GM12892 (cell line): Measurements from ENCODE around the gene PRRT2.

ENCODE experiments used
- DNase-seq: peaks from one replicate; pipeline ENCODE4 v3.0.0; 2011; ENCODE audit not compliant: insufficient read length
- FAIRE-seq: peaks from 2 replicates; lab custom pipeline; 2011; peaks lifted over from hg19 to GRCh38; lab: Jason Lieb, UNC
- POLR2A ChIP-seq: IDR thresholded peaks from 2 replicates; pipeline ENCODE4 v1.6.1; 2011; ENCODE audit warnings: low read depth, low read length, control low read depth
- POLR2AphosphoS5 ChIP-seq: IDR thresholded peaks from 2 replicates; pipeline ENCODE4 v1.6.1; 2011; ENCODE audit warnings: low read depth, low read length, control low read depth
- TAF1 ChIP-seq: IDR thresholded peaks from 2 replicates; pipeline ENCODE4 v1.6.1; 2011; ENCODE audit warnings: low read depth, mild to moderate bottlenecking, control low read depth, low read length, borderline replicate concordance

PRRT2 gene

DNA sequence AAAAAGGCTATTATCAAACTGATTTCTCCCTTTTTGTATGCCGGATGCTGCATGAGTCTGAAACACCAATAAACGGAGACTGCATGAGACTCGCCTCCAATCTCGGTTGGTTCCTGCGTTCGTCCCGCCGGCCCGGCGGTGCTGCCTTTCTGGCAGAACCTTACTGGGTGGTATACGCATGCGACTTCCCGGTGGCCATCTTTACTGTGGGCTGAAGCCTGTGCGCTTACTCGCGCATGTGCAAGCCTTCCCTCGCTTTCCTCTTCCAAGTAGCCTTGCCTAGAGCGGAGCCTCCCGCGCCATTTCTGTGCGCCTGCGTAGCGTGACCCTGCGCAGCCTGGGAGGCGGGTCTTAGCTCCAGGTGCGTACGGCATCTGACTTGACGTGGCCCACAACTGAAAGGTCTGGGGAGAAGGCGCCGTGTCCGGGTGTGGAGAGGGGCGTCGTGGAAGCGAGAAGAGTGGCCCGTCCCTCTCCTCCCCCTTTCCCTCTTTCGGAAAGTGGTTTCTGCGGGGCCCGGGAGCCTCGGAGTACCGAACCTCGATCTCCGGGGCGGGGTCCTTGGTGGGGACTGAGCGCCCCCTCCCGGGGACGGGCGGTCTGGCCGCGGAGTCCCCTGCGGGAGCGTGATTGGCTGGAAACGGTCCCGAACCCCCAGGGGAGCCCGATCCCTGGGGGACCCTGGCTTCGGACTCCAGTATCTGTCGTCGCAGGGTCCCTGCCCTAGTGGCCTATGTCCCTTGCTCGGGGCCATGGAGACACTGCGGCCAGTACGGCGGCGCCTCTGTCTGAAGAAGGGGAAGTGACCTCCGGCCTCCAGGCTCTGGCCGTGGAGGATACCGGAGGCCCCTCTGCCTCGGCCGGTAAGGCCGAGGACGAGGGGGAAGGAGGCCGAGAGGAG is 4.0 kb downstream of the PRRT2 start, which contains the start of gene PAGR1:
PAGR1 (plus strand) TSS at position 360 of the 901 bp plus-strand sequence; CDS start at position 734, 374 bp downstream.
- TF ChIP-seq POLR2AphosphoS5 (peak; percentile 86), POLR2A (peak; percentile 83), TAF1 (peak; percentile 62; the same call in 1 of the 2 replicates)
- DNase-seq: peak; percentile 96

DNA sequence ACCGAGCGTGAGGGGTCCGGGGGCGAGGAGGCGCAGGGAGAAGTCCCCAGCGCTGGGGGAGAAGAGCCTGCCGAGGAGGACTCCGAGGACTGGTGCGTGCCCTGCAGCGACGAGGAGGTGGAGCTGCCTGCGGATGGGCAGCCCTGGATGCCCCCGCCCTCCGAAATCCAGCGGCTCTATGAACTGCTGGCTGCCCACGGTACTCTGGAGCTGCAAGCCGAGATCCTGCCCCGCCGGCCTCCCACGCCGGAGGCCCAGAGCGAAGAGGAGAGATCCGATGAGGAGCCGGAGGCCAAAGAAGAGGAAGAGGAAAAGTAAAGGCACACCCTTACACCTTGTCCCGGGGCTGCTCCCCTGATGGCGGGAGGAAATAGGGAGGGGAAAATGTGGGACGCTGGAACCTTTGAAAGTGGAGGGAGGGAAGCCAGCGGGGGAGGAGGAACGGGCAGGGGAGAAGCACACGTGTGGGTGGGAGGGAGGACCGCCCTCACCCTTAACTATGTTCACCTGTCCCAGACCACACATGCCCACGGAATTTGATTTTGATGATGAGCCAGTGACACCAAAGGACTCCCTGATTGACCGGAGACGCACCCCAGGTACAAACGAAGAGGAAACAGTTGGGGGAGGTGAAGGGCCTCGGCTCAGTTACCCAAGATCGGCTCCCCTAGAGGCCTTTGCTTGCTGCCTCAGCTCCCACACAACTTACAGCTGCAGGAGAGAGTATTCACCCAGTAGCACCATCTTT is 4.9 kb downstream of the PRRT2 start:
- TF ChIP-seq POLR2A: no peak
- TF ChIP-seq POLR2AphosphoS5: no peak
- TF ChIP-seq TAF1: no peak
- peak; percentile 67 for FAIRE-seq
- peak; percentile 62 for DNase-seq

More for the DNA sequence above, 4.0 kb downstream of the PRRT2 start, which contains the start of gene PAGR1:
- FAIRE-seq: peak; percentile 98

DNA sequence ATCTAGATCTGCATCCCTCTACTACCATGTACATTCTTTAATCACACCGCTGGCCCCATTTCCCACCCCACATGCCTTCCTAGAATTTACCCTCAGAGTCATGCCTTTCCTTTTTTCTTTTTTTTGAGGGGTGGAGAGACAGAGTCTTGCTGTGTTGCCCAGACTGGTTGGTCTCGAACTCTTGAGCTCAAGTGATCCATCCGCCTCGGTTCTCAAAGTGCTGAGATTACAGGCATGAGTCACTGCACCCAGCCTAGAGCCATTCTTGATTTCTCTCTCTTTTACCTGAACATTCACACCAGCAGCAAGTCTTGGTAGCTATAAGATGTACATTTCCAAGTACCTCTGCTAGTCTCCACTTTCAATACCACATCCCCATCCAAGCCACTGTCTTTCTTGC is 6.1 kb downstream of the PRRT2 start:
- no peak for DNase-seq
- no peak for FAIRE-seq
- no peak for TF ChIP-seq POLR2A
- no peak for TF ChIP-seq POLR2AphosphoS5
- TF ChIP-seq TAF1: no peak

DNA sequence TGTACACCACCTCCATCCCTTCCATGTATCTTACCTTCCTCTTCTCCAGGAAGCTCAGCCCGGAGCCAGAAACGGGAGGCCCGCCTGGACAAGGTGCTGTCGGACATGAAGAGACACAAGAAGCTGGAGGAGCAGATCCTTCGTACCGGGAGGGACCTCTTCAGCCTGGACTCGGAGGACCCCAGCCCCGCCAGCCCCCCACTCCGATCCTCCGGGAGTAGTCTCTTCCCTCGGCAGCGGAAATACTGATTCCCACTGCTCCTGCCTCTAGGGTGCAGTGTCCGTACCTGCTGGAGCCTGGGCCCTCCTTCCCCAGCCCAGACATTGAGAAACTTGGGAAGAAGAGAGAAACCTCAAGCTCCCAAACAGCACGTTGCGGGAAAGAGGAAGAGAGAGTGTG is 7.5 kb downstream of the PRRT2 start:
- TF ChIP-seq POLR2AphosphoS5 (no peak), POLR2A (no peak), TAF1 (no peak)
- FAIRE-seq (no peak), DNase-seq (no peak)

DNA sequence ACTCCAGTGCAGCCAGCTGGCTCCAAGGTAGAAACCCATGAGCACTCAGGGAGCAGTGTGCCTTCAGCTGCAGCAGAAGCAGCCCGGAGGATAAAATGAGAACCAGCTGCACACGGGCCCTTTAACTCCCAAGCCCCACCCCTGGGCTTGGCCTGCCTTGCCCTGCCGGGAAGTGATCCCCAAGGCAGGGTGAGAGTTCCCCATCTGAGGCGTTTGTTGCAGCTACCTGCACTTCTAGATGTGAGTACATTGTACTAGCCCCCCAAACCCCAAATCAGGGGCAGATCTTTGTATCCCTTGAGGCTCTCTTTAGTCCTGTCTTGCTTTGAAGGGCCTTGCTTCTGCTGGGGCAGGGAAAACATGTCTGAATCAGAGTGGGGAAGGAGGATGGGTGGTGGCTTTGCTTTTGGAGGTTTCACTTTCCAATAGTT is 8.3 kb downstream of the PRRT2 start, which contains the start of gene MVP:
MVP (plus strand) TSS at position 192 of the 431 bp plus-strand sequence. CDS start 10,088 bp downstream, outside the sequence.
- FAIRE-seq: peak; percentile 78
- TF ChIP-seq POLR2AphosphoS5: peak; percentile 55; the same call in 1 of the 2 replicates
- peak; percentile 53; the same call in 1 of the 2 replicates for TF ChIP-seq POLR2A
- 0 out of 2 replicates have a peak, but pooled peaks have one; percentile 39 for TF ChIP-seq TAF1
- DNase-seq: peak; percentile 73

DNA sequence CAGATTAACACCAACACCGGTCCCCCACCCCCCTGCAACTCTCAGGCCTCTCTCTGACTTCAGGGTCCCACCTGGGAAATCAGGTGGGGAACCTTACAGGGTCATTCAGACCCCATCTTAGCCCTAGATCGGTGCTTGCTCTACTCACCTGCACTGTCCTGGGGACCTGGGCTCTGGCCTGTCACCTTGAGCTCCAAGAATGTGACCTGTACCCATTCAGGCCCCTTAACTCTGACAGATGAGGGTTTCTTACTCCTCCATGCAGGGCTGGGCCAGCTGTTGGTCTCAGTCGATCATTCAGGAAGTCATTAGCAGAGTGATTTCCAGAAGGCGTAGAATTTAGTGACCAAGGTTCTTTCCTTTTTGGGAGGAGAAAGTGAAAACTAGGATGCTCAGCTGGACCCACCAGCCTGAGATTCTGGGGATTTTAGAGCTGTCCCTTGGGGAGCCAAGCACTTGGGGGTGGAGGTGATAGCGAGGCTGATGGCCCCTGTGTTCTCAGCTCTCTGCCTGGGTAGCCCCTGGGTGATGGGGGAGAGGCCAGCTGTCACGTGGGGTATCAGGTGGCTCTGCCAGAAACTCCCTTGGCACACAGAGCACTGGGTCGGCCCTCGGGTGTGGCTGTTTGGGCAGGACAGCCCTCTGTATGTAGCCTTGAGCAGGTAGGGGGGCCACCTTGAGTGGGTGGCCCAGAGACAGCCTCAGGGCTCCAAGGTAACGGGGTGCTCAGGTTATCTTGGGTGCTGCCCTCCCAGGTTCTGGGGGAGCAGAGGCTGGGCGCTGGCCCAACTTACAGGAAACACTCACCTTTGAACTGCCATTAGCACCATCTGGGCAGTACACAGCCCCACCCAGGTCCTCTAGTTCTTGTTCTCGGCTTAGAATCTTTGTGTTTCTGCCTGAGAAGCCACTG is 9.0 kb downstream of the PRRT2 start:
- peak; percentile 64 for DNase-seq
- TF ChIP-seq POLR2AphosphoS5 (peak; percentile 66; the same call in 1 of the 2 replicates), POLR2A (peak; percentile 72; the same call in 1 of the 2 replicates), TAF1 (0 out of 2 replicates have a peak, but pooled peaks have one; percentile 56)
- peak; percentile 70 for FAIRE-seq

DNA sequence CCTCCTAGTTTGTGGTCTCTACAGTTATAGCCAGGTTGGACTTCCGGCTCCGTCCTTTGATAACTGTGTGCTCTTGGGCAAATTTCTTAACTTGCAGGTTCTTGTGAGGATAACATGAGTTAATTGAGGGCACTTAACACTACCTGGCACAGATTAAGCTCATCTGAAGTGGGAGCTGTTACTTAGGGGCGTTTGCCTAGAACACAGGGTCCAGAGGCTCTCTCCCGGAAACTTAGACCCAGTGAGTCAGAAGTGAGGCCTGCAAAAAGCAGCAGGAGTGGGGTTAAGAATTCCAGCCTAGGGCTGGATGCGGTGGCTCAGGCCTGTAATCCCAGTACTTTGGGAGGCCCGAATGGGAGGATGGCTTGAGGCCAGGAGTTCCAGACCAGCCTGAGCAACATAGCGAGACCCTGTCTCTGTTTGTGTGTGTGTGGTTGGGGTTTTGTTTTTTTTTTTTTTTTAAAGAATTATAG is 9.7 kb downstream of the PRRT2 start:
- DNase-seq: no peak
- no peak for TF ChIP-seq TAF1
- no peak for TF ChIP-seq POLR2AphosphoS5
- no peak for TF ChIP-seq POLR2A
- no peak for FAIRE-seq

DNA sequence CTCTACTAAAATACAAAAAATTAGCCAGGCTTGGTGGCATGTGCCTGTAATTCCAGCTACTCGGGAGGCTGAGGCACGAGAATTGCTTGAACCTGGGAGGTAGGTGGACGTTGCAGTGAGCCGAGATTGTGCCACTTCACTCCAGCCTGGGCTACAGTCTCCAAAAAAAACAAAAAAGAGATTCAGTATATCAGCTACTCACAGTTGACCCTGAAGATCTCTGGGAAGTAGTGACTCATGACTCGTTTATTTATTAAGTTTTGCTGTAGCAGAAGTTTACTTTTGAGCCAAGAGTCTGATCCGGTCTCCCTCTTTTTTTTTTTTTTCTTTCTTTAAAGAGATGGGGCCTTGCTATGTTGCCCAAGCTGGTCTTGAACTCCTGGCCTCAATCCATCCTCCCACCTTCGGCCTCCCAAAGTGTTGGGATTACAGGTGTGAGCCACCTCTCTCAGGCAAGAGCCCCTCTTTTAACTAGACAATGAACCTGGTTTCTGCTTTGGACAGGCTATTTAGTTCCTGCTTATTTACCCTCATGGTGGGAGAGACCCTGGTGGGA is 12.7 kb downstream of the PRRT2 start:
- no peak for DNase-seq
- no peak for TF ChIP-seq POLR2AphosphoS5
- no peak for TF ChIP-seq POLR2A
- TF ChIP-seq TAF1: no peak
- no peak for FAIRE-seq

DNA sequence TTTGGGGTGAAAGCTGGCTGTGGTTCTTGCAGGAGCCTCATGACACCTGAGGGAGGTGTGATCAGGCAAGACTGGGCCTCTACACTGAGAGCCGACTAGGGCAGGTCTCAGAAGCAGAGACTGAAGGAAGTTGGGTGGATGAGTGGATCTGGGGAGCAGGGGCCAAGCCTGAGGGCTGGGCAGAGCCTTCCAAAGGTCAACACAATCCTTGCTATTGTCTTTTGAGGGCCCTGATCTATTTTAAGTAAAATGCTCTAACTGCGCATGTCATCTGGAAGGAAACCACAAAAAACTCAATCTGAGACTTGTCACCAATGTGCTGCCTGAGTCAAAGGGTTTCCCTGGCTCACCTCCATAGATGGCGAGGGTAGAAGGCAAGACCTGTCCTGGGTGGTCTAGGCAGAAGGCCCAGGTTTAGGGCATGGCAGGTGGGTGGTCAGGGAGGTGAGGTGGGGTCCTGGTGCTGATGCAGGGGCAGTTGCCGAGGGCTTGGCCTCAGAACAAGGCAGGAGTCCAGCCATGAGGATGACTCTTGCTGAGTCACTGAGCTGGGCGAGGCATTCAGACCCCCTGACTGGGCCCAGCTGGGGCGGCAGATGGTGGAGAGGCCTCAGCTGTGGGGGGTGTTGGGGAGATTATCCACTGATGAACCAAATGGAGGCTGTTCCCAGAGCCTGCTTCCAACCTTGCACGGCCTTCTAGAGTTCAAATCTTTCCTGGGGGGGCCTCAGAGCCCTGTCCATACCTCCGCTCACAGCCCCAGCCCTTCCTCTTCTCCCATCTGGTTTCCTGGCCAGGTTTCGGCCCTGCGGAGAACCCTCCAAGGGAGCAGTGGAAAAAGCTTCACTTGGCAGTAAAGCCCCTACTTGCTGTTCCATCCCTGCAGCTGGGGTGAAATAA is 13.4 kb downstream of the PRRT2 start:
- no peak; the same call in 1 of the 2 replicates for TF ChIP-seq POLR2A
- TF ChIP-seq POLR2AphosphoS5: no peak
- TF ChIP-seq TAF1: no peak
- FAIRE-seq (no peak), DNase-seq (peak; percentile 72)
